AG04450 (cell line): Measurements from ENCODE around the gene MISFA. TPM values are rescaled to one million over a fixed set of nuclear protein-coding genes. Genes with fewer than 3 reads are reported as not detected.
A peak's percentile ranks its signal among the peaks of the same experiment; 100 is the strongest.
"Not testable (repeated sequence)": the region's sequence is repeated elsewhere in the genome, so short reads cannot be mapped to it uniquely, and the experiment has no call there.

Experiments used
- CTCF ChIA-PET: fragments of 300-600, 350-600 bp; formaldehyde crosslinking; extraction: SDS; loops from one replicate; lab custom pipeline; 2022; ENCODE audit warnings: antibody characterized with exemption, inconsistent platforms; lab: Charles Lee
- POLR2A ChIA-PET: fragments of 350-600 bp; formaldehyde crosslinking; extraction: SDS; loops from one replicate; lab custom pipeline; 2021; ENCODE audit warnings: antibody characterized with exemption, inconsistent platforms; lab: Yijun Ruan, JAX
- DNase-seq: peaks from one replicate; pipeline ENCODE4 v3.0.0-alpha.2; 2011; ENCODE audit warnings: low read depth, low spot score
- H3K27ac ChIP-seq: one replicate; pipeline ENCODE4 v1.5.1; 2012; ENCODE audit warnings: low read depth, low read length, control low read depth
- H3K27me3 ChIP-seq: one replicate; pipeline ENCODE4 v1.6.0; 2012; ENCODE audit warnings: low read length; ENCODE audit not compliant: control insufficient read depth, insufficient read depth
- H3K4me3 ChIP-seq: 2 replicates; pipeline ENCODE4 v1.5.1; 2011; ENCODE audit warnings: mild to moderate bottlenecking, low read depth, low read length, control low read depth
- H3K9me3 ChIP-seq: 2 replicates; pipeline ENCODE4 v1.5.1; 2012; ENCODE audit warnings: low read length; ENCODE audit not compliant: control insufficient read depth, insufficient read depth
- polyA plus RNA-seq: library from polyadenylated mRNA; depleted of rRNA; stranded (reverse); fragments of >200 nt; gene quantifications from 2 replicates; pipeline ENCODE4 v1.2.3, GENCODE V29; 2011
- TF ChIP-seq, protein P1 (sequence below): IDR thresholded peaks from 2 replicates; pipeline ENCODE4 v1.5.1; 2011; ENCODE audit warnings: low read depth, low read length, control low read depth, inconsistent platforms

The MISFA gene
- polyA plus RNA-seq, 1 experiment, result 1.3 TPM

DNA sequence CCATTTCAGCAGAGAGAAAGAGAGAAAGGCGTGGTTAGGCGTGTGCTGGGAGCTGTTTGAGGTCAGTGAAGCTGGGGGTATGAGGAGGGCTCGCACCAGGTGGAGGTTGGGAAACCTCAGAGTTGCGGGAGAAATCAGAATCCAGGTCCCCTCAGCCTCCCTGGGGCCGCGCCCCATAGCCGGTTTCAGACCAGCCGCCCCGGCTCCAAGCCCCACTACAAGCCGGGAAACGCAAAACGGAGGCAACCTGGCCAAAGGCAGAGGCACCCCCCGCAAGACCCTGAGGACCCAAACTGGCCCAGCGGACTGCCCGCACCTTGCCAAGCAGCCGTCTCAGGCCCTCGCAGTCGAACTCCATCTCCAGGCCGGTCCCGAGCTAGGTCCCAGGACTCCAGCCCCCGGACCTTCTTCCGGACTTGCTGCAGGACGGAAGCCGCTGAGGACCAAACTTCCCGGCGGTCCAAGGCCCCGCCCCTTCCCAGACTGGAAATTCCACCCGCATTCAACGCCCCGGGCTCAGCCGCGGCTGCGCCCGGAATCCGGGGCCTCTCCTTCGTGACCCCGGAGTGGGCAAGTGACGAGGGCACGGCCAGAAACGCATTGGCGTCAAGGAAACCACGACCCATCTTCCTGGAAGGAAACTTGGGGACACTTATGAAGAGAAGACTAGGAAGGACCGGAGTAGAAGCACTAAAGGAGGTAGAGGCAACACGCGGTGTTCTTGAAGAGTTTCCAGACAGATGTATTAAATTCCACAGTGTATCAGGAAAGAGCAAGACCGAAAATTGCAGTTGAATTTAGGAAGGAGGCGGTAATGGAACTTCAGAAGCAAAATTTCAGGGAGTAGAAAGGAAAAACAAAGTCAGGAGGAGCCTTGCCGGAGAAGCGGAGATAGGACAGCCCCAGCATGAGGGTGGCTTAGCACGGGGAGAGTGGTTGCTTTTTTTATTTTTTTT is 11.0 kb upstream of the MISFA start, which contains the start of gene UEVLD:
Gene UEVLD (minus strand): TSS at position 438 of the 956 bp plus-strand sequence. CDS start 80 bp downstream, at position 358.
- peak; percentile 78 for DNase-seq
- Histone ChIP-seq H3K9me3 (no peaks in the 10 kb centered on the region; the same call in 1 of the 2 replicates), H3K27ac (peak within 1 kb of the TSS; percentile 68), H3K27me3 (no peaks in the 10 kb centered on the region), H3K4me3 (peak within 1 kb of the TSS; percentile 96)
- ChIA-PET POLR2A (interaction anchor here (0.6 to 1.8 kb wide), 3 partner anchors 15 to 46 kb away, joined by 4 to 6 read pairs (median 5); partner anchors contain the start of gene SPTY2D1), CTCF (interaction anchor here (0.9 to 1.3 kb wide), 2 partner anchors 133 to 176 kb away, joined by 3 read pairs; no protein-coding TSS in a partner anchor)
- TF ChIP-seq, protein P1, sequence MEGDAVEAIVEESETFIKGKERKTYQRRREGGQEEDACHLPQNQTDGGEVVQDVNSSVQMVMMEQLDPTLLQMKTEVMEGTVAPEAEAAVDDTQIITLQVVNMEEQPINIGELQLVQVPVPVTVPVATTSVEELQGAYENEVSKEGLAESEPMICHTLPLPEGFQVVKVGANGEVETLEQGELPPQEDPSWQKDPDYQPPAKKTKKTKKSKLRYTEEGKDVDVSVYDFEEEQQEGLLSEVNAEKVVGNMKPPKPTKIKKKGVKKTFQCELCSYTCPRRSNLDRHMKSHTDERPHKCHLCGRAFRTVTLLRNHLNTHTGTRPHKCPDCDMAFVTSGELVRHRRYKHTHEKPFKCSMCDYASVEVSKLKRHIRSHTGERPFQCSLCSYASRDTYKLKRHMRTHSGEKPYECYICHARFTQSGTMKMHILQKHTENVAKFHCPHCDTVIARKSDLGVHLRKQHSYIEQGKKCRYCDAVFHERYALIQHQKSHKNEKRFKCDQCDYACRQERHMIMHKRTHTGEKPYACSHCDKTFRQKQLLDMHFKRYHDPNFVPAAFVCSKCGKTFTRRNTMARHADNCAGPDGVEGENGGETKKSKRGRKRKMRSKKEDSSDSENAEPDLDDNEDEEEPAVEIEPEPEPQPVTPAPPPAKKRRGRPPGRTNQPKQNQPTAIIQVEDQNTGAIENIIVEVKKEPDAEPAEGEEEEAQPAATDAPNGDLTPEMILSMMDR, result no peak

GRCh38 chr11:18590571-18590970 is 9.0 kb upstream of the MISFA start:
- H3K27ac ChIP-seq, result no peak overlapping the region
- POLR2A ChIA-PET, result no interaction called here
- no peaks in the 10 kb centered on the region for H3K27me3 ChIP-seq
- no peak overlapping the region for H3K4me3 ChIP-seq
- CTCF ChIA-PET, result interaction anchor here (1.0 to 1.3 kb wide), 2 partner anchors 50 to 141 kb away, joined by 3 read pairs; no protein-coding TSS in a partner anchor
- TF ChIP-seq, protein P1, result no peak
- DNase-seq, result no peak
- H3K9me3 ChIP-seq, result no peaks in the 10 kb centered on the region; the same call in 1 of the 2 replicates

GRCh38 chr11:18594088-18594487 is 5.5 kb upstream of the MISFA start:
- H3K9me3 ChIP-seq, H3K4me3 ChIP-seq, H3K27me3 ChIP-seq, POLR2A ChIA-PET, H3K27ac ChIP-seq, DNase-seq: not testable (repeated sequence)
- CTCF ChIA-PET, result interaction anchor here (0.6 to 1.1 kb wide), 3 partner anchors 8 to 186 kb away, joined by 3 to 4 read pairs (median 4); partner anchors contain the start of gene SPTY2D1

- ChIA-PET POLR2A (interaction anchor here (0.6 to 1.2 kb wide), 3 partner anchors 21 to 39 kb away, joined by 3 to 7 read pairs (median 5); partner anchors contain the start of gene SPTY2D1), CTCF (no interaction called here)
- no peaks in the 10 kb centered on the region for H3K27me3 ChIP-seq
- no peaks in the 10 kb centered on the region for H3K9me3 ChIP-seq
- peak overlapping the region; percentile 70 for H3K27ac ChIP-seq
- no peak overlapping the region for H3K4me3 ChIP-seq
- DNase-seq, result peak; percentile 57
- TF ChIP-seq, protein P1, result no peak
These were observed 4.4 kb upstream of the MISFA start for GRCh38 chr11:18594999-18595749.

DNA sequence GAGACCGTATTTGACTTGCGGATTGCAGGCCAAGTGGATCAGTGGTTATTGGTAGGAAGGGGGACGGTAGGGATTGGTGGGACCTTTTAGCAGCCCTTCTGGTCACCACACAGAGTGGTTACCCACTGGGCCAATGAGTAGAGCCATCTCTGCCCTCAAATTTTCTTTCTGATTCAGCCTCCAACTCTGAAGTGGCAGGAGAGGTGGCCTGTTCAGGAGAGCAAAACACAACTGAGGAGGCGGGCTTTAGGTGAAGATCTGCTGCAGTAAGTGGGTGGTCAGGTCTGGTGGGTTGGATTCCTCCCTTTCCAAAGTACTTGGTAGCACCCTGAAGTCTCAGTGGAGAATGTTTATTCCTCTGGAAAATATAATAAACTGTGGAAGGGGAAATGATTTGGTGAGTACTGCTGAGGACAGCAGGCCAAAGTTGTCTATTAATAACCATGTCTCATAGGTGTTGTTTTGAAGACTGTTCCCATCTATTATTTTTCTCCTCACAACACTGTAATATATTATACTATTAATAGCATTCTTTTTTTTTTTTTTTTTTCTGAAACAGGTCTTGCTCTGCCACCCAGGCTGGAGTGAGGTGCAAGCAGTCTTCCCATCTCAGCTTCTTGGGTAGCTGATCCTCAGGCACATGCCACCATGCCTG is 1.5 kb downstream of the MISFA start:
- POLR2A ChIA-PET, result no interaction called here
- CTCF ChIA-PET, result interaction anchor here (0.7 to 0.9 kb wide), 2 partner anchors 8 to 27 kb away, joined by 4 to 5 read pairs; no protein-coding TSS in a partner anchor
- TF ChIP-seq, protein P1, result no peak
- Histone ChIP-seq H3K4me3 (no peak overlapping the region), H3K9me3 (no peaks in the 10 kb centered on the region), H3K27me3 (no peaks in the 10 kb centered on the region), H3K27ac (no peak overlapping the region)
- no peak for DNase-seq
